GM12878 (cell line): ENCODE data around the gene TRAPPC3. TPM values are rescaled to one million over a fixed set of nuclear protein-coding genes. Genes with fewer than 3 reads are reported as not detected.
A peak's percentile ranks its signal among the peaks of the same experiment; 100 is the strongest.

ENCODE experiments used
- ATF2 ChIP-seq: IDR thresholded peaks from 2 replicates; pipeline ENCODE4 v1.6.1; 2012; ENCODE audit warnings: low read length, inconsistent platforms
- BHLHE40 ChIP-seq, 2 experiments: fragments of 450-650 bp in 1 of 2; IDR thresholded peaks; 2 replicates each; pipeline ENCODE4 v1.6.1; 2011 to 2017; ENCODE audit warnings: low read depth in 2 of 2, borderline replicate concordance in 1 of 2, improper control_type of control experiment in 1 of 2, low read length in 1 of 2, mild to moderate bottlenecking in 1 of 2
- CBX3 ChIP-seq: fragments of 200-600 bp; sonication (generic); IDR thresholded peaks from 2 replicates; pipeline ENCODE4 v1.6.1; 2016; ENCODE audit warnings: low read depth, borderline replicate concordance
- CHD4 ChIP-seq: fragments of 200-600 bp; sonication (generic); IDR thresholded peaks from 2 replicates; pipeline ENCODE4 v1.6.1; 2016; ENCODE audit warnings: mild to moderate bottlenecking
- E4F1 ChIP-seq: fragments of 450-650 bp; IDR thresholded peaks from 2 replicates; pipeline ENCODE4 v1.6.1; 2018; ENCODE audit warnings: borderline replicate concordance, mild to moderate bottlenecking; ENCODE audit not compliant: partially characterized antibody
- ETV6 ChIP-seq, 2 experiments: fragments of 450-650 bp in 1 of 2; IDR thresholded peaks in 1 of 2; conservative IDR thresholded peaks in 1 of 2; 2 replicates each; pipeline ENCODE4 v1.6.1; 2014; ENCODE audit warnings: antibody characterized with exemption in 1 of 2, borderline replicate concordance in 1 of 2, low read depth in 1 of 2, mild to moderate bottlenecking in 1 of 2, moderate library complexity in 1 of 2
- FOS ChIP-seq: IDR thresholded peaks from 3 replicates; pipeline ENCODE4 v1.6.1; 2011; ENCODE audit warnings: borderline replicate concordance; ENCODE audit not compliant: insufficient read length; ENCODE audit errors: extremely low read depth
- HDAC6 ChIP-seq: fragments of 200-600 bp; sonication (generic); IDR thresholded peaks from one replicate; pipeline ENCODE4 v1.8.0; 2017; ENCODE audit warnings: antibody characterized with exemption; ENCODE audit not compliant: unreplicated experiment
- MYB ChIP-seq: fragments of 150-350 bp; IDR thresholded peaks from 2 replicates; pipeline ENCODE4 v1.6.1; 2014; ENCODE audit warnings: mild to moderate bottlenecking, low read depth, low read length, borderline replicate concordance
- NFXL1 ChIP-seq: fragments of 450-650 bp; IDR thresholded peaks from 2 replicates; pipeline ENCODE4 v1.6.1; 2017; ENCODE audit warnings: antibody characterized with exemption, mild to moderate bottlenecking, borderline replicate concordance
- NFYA ChIP-seq: IDR thresholded peaks from 2 replicates; pipeline ENCODE4 v1.6.1; 2011; ENCODE audit warnings: low read depth, mild to moderate bottlenecking, low read length, improper control_type of control experiment, borderline replicate concordance
- NFYB ChIP-seq: IDR thresholded peaks from 2 replicates; pipeline ENCODE4 v1.6.1; 2011; ENCODE audit warnings: low read depth, mild to moderate bottlenecking, low read length, improper control_type of control experiment, moderate library complexity; ENCODE audit not compliant: insufficient read depth
- NR2C1 ChIP-seq: fragments of 450-650 bp; IDR thresholded peaks from 2 replicates; pipeline ENCODE4 v1.6.1; 2017; ENCODE audit warnings: antibody characterized with exemption, mild to moderate bottlenecking, moderate library complexity
- NRF1 ChIP-seq: conservative IDR thresholded peaks from 2 replicates; pipeline ENCODE4 v1.6.1; 2011; ENCODE audit warnings: mild to moderate bottlenecking, low read depth, low read length, improper control_type of control experiment
- PRDM15 ChIP-seq: fragments of 450-650 bp; formaldehyde crosslinking; IDR thresholded peaks from 2 replicates; pipeline ENCODE4 v1.4.0; 2020; ENCODE audit warnings: mild to moderate bottlenecking, moderate library complexity
- SMAD1 ChIP-seq: fragments of 450-650 bp; IDR thresholded peaks from 2 replicates; pipeline ENCODE4 v1.6.1; 2018; ENCODE audit warnings: mild to moderate bottlenecking, low read depth; ENCODE audit not compliant: partially characterized antibody
- SMC3 ChIP-seq: IDR thresholded peaks from 2 replicates; pipeline ENCODE4 v1.6.1; 2011; ENCODE audit warnings: low read length, improper control_type of control experiment, borderline replicate concordance
- SREBF1 ChIP-seq: IDR thresholded peaks from 2 replicates; pipeline ENCODE4 v1.6.1; 2012; ENCODE audit warnings: mild to moderate bottlenecking, low read length
- STAT1 ChIP-seq: fragments of 450-650 bp; conservative IDR thresholded peaks from 2 replicates; pipeline ENCODE4 v1.6.1; 2014; ENCODE audit warnings: antibody characterized with exemption, mild to moderate bottlenecking
- TARDBP ChIP-seq: IDR thresholded peaks from 2 replicates; pipeline ENCODE4 v1.6.1; 2016; ENCODE audit warnings: borderline replicate concordance
- TCF12 ChIP-seq: IDR thresholded peaks from 2 replicates; pipeline ENCODE4 v1.6.1; 2011; ENCODE audit warnings: low read depth, mild to moderate bottlenecking, low read length
- YY1 ChIP-seq: IDR thresholded peaks from 2 replicates; pipeline ENCODE4 v1.6.1; 2011; ENCODE audit warnings: low read depth, mild to moderate bottlenecking, low read length
- ZNF274 ChIP-seq: IDR thresholded peaks from one replicate; pipeline ENCODE4 v1.8.0; 2011; ENCODE audit not compliant: insufficient read length, insufficient read depth
- polyA plus RNA-seq, 11 experiments: library from polyadenylated mRNA; depleted of rRNA in 4 of 11; unstranded in 6 of 11; stranded (reverse) in 5 of 11; fragments of >200 nt; fragmentation: Nextera tagmentation in 4 of 11; fragmentation: Illumina TruSeq in 1 of 11; extraction: Ambion mirVana in 4 of 11; extraction: Trizol in 1 of 11; gene quantifications; 1 replicate in 1 of 11; 2 replicates in 10 of 11; pipeline versions ENCODE4 v1.2.1 to v1.2.3, GENCODE V29; 2011 to 2016; ENCODE audit warnings: inconsistent platforms in 2 of 11, missing spikeins in 2 of 11, low read depth in 1 of 11
- total RNA-seq, 4 experiments: library from RNA; depleted of rRNA in 3 of 4; stranded (reverse); fragments of >200 nt in 3 of 4; fragmentation: Illumina TruSeq in 1 of 4; extraction: Trizol in 1 of 4; gene quantifications; 2 replicates each; pipeline versions ENCODE4 v1.2.1 to v1.2.3, GENCODE V29; 2013 to 2021

TRAPPC3 gene
- total and polyA plus RNA-seq, 10 of the 15 experiments (the other 5 are each of a cell fraction or from before 2014, with no cell fraction given) = 14.7 to 122 (median 70.5) TPM

- TF ChIP-seq NFYB = no peak
- peak; percentile 89 for TF ChIP-seq TARDBP
- peak; percentile 59 to 65 for TF ChIP-seq BHLHE40 (IDR thresholded peaks at IDR 0.05; ENCODE audit: borderline replicate concordance in 1 of 2, low read depth in 2 of 2, low read length in 1 of 2)
- peak; percentile 87; the same call in 1 of the 2 replicates for TF ChIP-seq STAT1
- TF ChIP-seq NFXL1 = no peak
- no peak for TF ChIP-seq CBX3
- no peak for TF ChIP-seq ATF2
- TF ChIP-seq SREBF1 = peak; percentile 89
- no peak for TF ChIP-seq HDAC6
- peak; percentile 89 for TF ChIP-seq NRF1
- TF ChIP-seq SMC3 = peak; percentile 96
- TF ChIP-seq TCF12 = peak; percentile 72; the same call in 1 of the 2 replicates
- TF ChIP-seq FOS = no peak
- no peak for TF ChIP-seq ETV6 (conservative IDR thresholded peaks at IDR 0.05 in 1 of 2, IDR thresholded peaks at IDR 0.05 in 1 of 2; ENCODE audit: borderline replicate concordance in 1 of 2, low read depth in 1 of 2)
- no peak for TF ChIP-seq CHD4
- peak; percentile 77 for TF ChIP-seq NR2C1
- peak; percentile 62; the same call in 1 of the 2 replicates for TF ChIP-seq MYB
- TF ChIP-seq NFYA = no peak
- TF ChIP-seq ZNF274 = no peak
- no peak for TF ChIP-seq SMAD1
- peak; percentile 23 for TF ChIP-seq E4F1
- TF ChIP-seq YY1 = peak; percentile 91
- no peak for TF ChIP-seq PRDM15
Measured at GRCh38 chr1:36149237-36149972, at the start of gene TRAPPC3 (continued).
